A549 (cell line): ENCODE results near the gene SEMA3A.

Experiments
- CTCF ChIP-seq: fragments of >200 bp; sonication (Bioruptor Twin); formaldehyde crosslinking; IDR thresholded peaks from 3 replicates; pipeline ENCODE4 v1.5.1; 2016
- POLR2AphosphoS2 ChIP-seq: conservative IDR thresholded peaks from 2 replicates; pipeline ENCODE4 v1.6.1; 2012; ENCODE audit warnings: low read length, improper control_type of control experiment, inconsistent platforms
- RNF2 ChIP-seq: fragments of 200-600 bp; sonication (generic); IDR thresholded peaks from 2 replicates; pipeline ENCODE4 v1.6.1; 2016; ENCODE audit warnings: low read depth, mild to moderate bottlenecking, antibody characterized with exemption, moderate library complexity, borderline replicate concordance
- TF ChIP-seq, protein P1 (sequence below): IDR thresholded peaks from 2 replicates; pipeline ENCODE4 v1.6.1; 2012; ENCODE audit warnings: low read depth, borderline replicate concordance

- TF ChIP-seq CTCF = no peak
- no peak for TF ChIP-seq POLR2AphosphoS2
- TF ChIP-seq, protein P1, sequence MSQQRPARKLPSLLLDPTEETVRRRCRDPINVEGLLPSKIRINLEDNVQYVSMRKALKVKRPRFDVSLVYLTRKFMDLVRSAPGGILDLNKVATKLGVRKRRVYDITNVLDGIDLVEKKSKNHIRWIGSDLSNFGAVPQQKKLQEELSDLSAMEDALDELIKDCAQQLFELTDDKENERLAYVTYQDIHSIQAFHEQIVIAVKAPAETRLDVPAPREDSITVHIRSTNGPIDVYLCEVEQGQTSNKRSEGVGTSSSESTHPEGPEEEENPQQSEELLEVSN = no peak
- TF ChIP-seq RNF2 = no peak
These were observed 262.6 kb downstream of the SEMA3A start for GRCh38 chr7:83931968-83932367.
